ENCODE results near the gene CHCHD6. TPM values are rescaled to one million over a fixed set of nuclear protein-coding genes. Genes with fewer than 3 reads are reported as not detected.
A peak's percentile ranks its signal among the peaks of the same experiment; 100 is the strongest.

Gene CHCHD6
- total and polyA plus RNA-seq, 4 donors = 12.1 to 22.6 (median 17.5) TPM

GRCh38 chr3:126849768-126850167 is 145.7 kb downstream of the CHCHD6 start:
- ATAC-seq (ENCODE audit: insufficient read depth, low FRiP score) (no peak), DNase-seq (no peak)
- WGBS, 2 donors = 96 to 97% methylated on average over 6 of the region's 6 CpGs
- H3K9ac ChIP-seq (ENCODE audit: insufficient read depth in 1 of 2, low read length in 2 of 2) = no peak overlapping the region
- H3K4me1 ChIP-seq (ENCODE audit: control insufficient read depth in 5 of 5, insufficient read depth in 5 of 5, low read length in 5 of 5) = peaks cover 3 to 19% (median 4%) of the 10 kb centered on the region in 5 donors
- H3K4me3 ChIP-seq = no peak overlapping the region
- H3K36me3 ChIP-seq (ENCODE audit: control insufficient read depth in 4 of 4, insufficient read depth in 4 of 4, low read length in 4 of 4) = peaks cover 0 to 3% (median 0%) of the 10 kb centered on the region in 4 donors
- H3K9me3 ChIP-seq (ENCODE audit: control insufficient read depth in 4 of 4, insufficient read depth in 3 of 4, low read length in 3 of 4) = no peaks in the 10 kb centered on the region
- no peak for TF ChIP-seq CTCF (IDR thresholded peaks at IDR 0.05; ENCODE audit: control extremely low read depth, extremely low read depth)
- H3K27me3 ChIP-seq (ENCODE audit: control insufficient read depth in 3 of 3, insufficient read depth in 3 of 3, low read length in 2 of 3) = no peaks in the 10 kb centered on the region
- H3K27ac ChIP-seq (ENCODE audit: low read depth in 1 of 2, low read length in 1 of 2) = no peak overlapping the region

GRCh38 chr3:126850370-126851085 is 146.5 kb downstream of the CHCHD6 start:
- Histone ChIP-seq H3K9ac (ENCODE audit: insufficient read depth in 1 of 2, low read length in 2 of 2) (no peak overlapping the region), H3K27ac (ENCODE audit: low read depth in 1 of 2, low read length in 1 of 2) (peak overlapping the region in 1 of 2 donors; percentile 52), H3K36me3 (ENCODE audit: control insufficient read depth in 4 of 4, insufficient read depth in 4 of 4, low read length in 4 of 4) (peaks cover 0 to 3% (median 0%) of the 10 kb centered on the region in 4 donors), H3K4me3 (no peak overlapping the region), H3K9me3 (ENCODE audit: control insufficient read depth in 4 of 4, insufficient read depth in 3 of 4, low read length in 3 of 4) (no peaks in the 10 kb centered on the region), H3K4me1 (ENCODE audit: control insufficient read depth in 5 of 5, insufficient read depth in 5 of 5, low read length in 5 of 5) (peaks cover 3 to 19% (median 4%) of the 10 kb centered on the region in 5 donors), H3K27me3 (ENCODE audit: control insufficient read depth in 3 of 3, insufficient read depth in 3 of 3, low read length in 2 of 3) (no peaks in the 10 kb centered on the region)
- ATAC-seq (ENCODE audit: insufficient read depth, low FRiP score) (no peak), DNase-seq (peak; percentile 57 to 76 (median 75))
- no peak for TF ChIP-seq CTCF (IDR thresholded peaks at IDR 0.05; ENCODE audit: control extremely low read depth, extremely low read depth)
- WGBS, 2 donors = 70 to 89% methylated on average over 10 of the region's 10 CpGs

GRCh38 chr3:126851382-126851781 is 147.3 kb downstream of the CHCHD6 start:
- DNase-seq = no peak
- no peak for TF ChIP-seq CTCF (IDR thresholded peaks at IDR 0.05; ENCODE audit: control extremely low read depth, extremely low read depth)
- peaks cover 3 to 19% (median 4%) of the 10 kb centered on the region in 5 donors for H3K4me1 ChIP-seq (ENCODE audit: control insufficient read depth in 5 of 5, insufficient read depth in 5 of 5, low read length in 5 of 5)
- H3K4me3 ChIP-seq = no peak overlapping the region
- H3K36me3 ChIP-seq (ENCODE audit: control insufficient read depth in 4 of 4, insufficient read depth in 4 of 4, low read length in 4 of 4) = peaks cover 0 to 3% (median 0%) of the 10 kb centered on the region in 4 donors
- H3K27ac ChIP-seq (ENCODE audit: low read depth in 1 of 2, low read length in 1 of 2) = peak overlapping the region in 1 of 2 donors; percentile 17
- H3K27me3 ChIP-seq (ENCODE audit: control insufficient read depth in 3 of 3, insufficient read depth in 3 of 3, low read length in 2 of 3) = no peaks in the 10 kb centered on the region
- ATAC-seq (ENCODE audit: insufficient read depth, low FRiP score) = no peak
- no peaks in the 10 kb centered on the region for H3K9me3 ChIP-seq (ENCODE audit: control insufficient read depth in 4 of 4, insufficient read depth in 3 of 4, low read length in 3 of 4)
- no peak overlapping the region for H3K9ac ChIP-seq (ENCODE audit: insufficient read depth in 1 of 2, low read length in 2 of 2)
- 95 to 98% methylated on average over 6 of the region's 6 CpGs for WGBS, 2 donors
